ENCODE results near the gene HMGN4. TPM values are rescaled to one million over a fixed set of nuclear protein-coding genes. Genes with fewer than 3 reads are reported as not detected.

Gene HMGN4
- total RNA-seq, 4 donors from 2014 or later: 27.1 to 43.0 (median 39.2) TPM

GRCh38 chr6:26534681-26535465 is 3.3 kb upstream of the HMGN4 start:
- no peak for TF ChIP-seq CTCF (IDR thresholded peaks at IDR 0.05)
- TF ChIP-seq POLR2A (IDR thresholded peaks at IDR 0.05): no peak
- 81 to 82% methylated on average over 6 of the region's 6 CpGs for WGBS, 2 donors
- intact Hi-C loops (cut with DNase I; ENCODE audit: low total_unique reads): no loop called here
- peak in 1 of 2 donors; percentile 70 for DNase-seq (ENCODE audit: low spot score in 2 of 2)
- no peak overlapping the region for H3K4me3 ChIP-seq (ENCODE audit: low read depth, poor library complexity, severe bottlenecking)

GRCh38 chr6:26536571-26537159 is 1.5 kb upstream of the HMGN4 start:
- intact Hi-C loops (cut with DNase I; ENCODE audit: low total_unique reads): no loop called here

GRCh38 chr6:26537160-26537845 is 863 bp upstream of the HMGN4 start:
- DNase-seq (ENCODE audit: low spot score in 2 of 2): peak; percentile 94 to 98
- TF ChIP-seq POLR2A (IDR thresholded peaks at IDR 0.05) (no peak), CTCF (IDR thresholded peaks at IDR 0.05) (no peak)
- WGBS, 2 donors: 0% methylated on average over 37 of the region's 37 CpGs
- intact Hi-C loops (cut with DNase I; ENCODE audit: low total_unique reads): no loop called here
- H3K4me3 ChIP-seq (ENCODE audit: low read depth, poor library complexity, severe bottlenecking): peak overlapping the region; percentile 79

More at GRCh38 chr6:26536571-26537159, 1.5 kb upstream of the HMGN4 start:
- H3K4me3 ChIP-seq (ENCODE audit: low read depth, poor library complexity, severe bottlenecking): peak overlapping the region; percentile 79
- 3 to 9% methylated on average over 12 of the region's 12 CpGs for WGBS, 2 donors
- no peak for TF ChIP-seq CTCF (IDR thresholded peaks at IDR 0.05)
- no peak for TF ChIP-seq POLR2A (IDR thresholded peaks at IDR 0.05)
- peak in 1 of 2 donors; percentile 82 for DNase-seq (ENCODE audit: low spot score in 2 of 2)

- peak overlapping the region; percentile 79 for H3K4me3 ChIP-seq (ENCODE audit: low read depth, poor library complexity, severe bottlenecking)
- DNase-seq (ENCODE audit: low spot score in 2 of 2): peak in 1 of 2 donors; percentile 88
- WGBS, 2 donors: 0% methylated on average over 11 to 13 of the region's 15 CpGs
- intact Hi-C loops (cut with DNase I; ENCODE audit: low total_unique reads): no loop called here
- TF ChIP-seq POLR2A (IDR thresholded peaks at IDR 0.05): no peak
- TF ChIP-seq CTCF (IDR thresholded peaks at IDR 0.05): no peak
Observed at GRCh38 chr6:26538572-26538902, 371 bp downstream of the HMGN4 start.

- 67% methylated on average over 16 of the region's 16 CpGs for WGBS, 2 donors
- no peak for DNase-seq (ENCODE audit: low spot score in 2 of 2)
- intact Hi-C loops (cut with DNase I; ENCODE audit: low total_unique reads): no loop called here
- TF ChIP-seq POLR2A (IDR thresholded peaks at IDR 0.05): no peak
- peak overlapping the region; percentile 79 for H3K4me3 ChIP-seq (ENCODE audit: low read depth, poor library complexity, severe bottlenecking)
Observed at GRCh38 chr6:26539071-26539615, 977 bp downstream of the HMGN4 start.

- TF ChIP-seq CTCF (IDR thresholded peaks at IDR 0.05) (no peak), POLR2A (IDR thresholded peaks at IDR 0.05) (no peak)
- DNase-seq (ENCODE audit: low spot score in 2 of 2): no peak
- H3K4me3 ChIP-seq (ENCODE audit: low read depth, poor library complexity, severe bottlenecking): no peak overlapping the region
- intact Hi-C loops (cut with DNase I; ENCODE audit: low total_unique reads): no loop called here
- 61 to 65% methylated on average over 1 of the region's 1 CpG for WGBS, 2 donors
Observed at GRCh38 chr6:26541579-26541978, 3.4 kb downstream of the HMGN4 start.
